Neural progenitor cell (in vitro differentiated cells): ENCODE measurements around the gene NDST1. TPM values are rescaled to one million over a fixed set of nuclear protein-coding genes. Genes with fewer than 3 reads are reported as not detected.

Experiments used
- DNase-seq: peaks from one replicate; pipeline ENCODE4 v3.0.0-alpha.2; 2016; ENCODE audit warnings: low spot score
- H2AFZ ChIP-seq: fragments of 200-600 bp; sonication (generic); replicated peaks from 2 replicates; pipeline ENCODE4 v1.6.1; 2016; ENCODE audit warnings: antibody characterized with exemption
- H3F3A ChIP-seq: fragments of 200-600 bp; sonication (generic); 2 replicates; pipeline ENCODE4 v1.6.1; 2016; ENCODE audit warnings: antibody characterized with exemption, low read depth
- H3K27ac ChIP-seq: fragments of 200-600 bp; sonication (generic); 2 replicates; pipeline ENCODE4 v1.5.1; 2016; ENCODE audit warnings: mild to moderate bottlenecking
- H3K27me3 ChIP-seq: fragments of 200-600 bp; sonication (generic); 2 replicates; pipeline ENCODE4 v1.6.1; 2016; ENCODE audit warnings: mild to moderate bottlenecking, moderate library complexity
- H3K36me3 ChIP-seq: fragments of 200-600 bp; sonication (generic); 2 replicates; pipeline ENCODE4 v1.5.1; 2016
- H3K4me1 ChIP-seq: fragments of 200-600 bp; sonication (generic); 2 replicates; pipeline ENCODE4 v1.6.1; 2016; ENCODE audit warnings: mixed run types
- H3K4me2 ChIP-seq: fragments of 200-600 bp; sonication (generic); 2 replicates; pipeline ENCODE4 v1.6.1; 2016
- H3K4me3 ChIP-seq: fragments of 200-600 bp; sonication (generic); 2 replicates; pipeline ENCODE4 v1.5.1; 2016
- H3K79me2 ChIP-seq: fragments of 200-600 bp; sonication (generic); 2 replicates; pipeline ENCODE4 v1.6.1; 2016; ENCODE audit warnings: low read depth
- H3K9ac ChIP-seq: fragments of 200-600 bp; sonication (generic); 2 replicates; pipeline ENCODE4 v1.6.1; 2016
- H3K9me3 ChIP-seq: fragments of 200-600 bp; sonication (generic); 2 replicates; pipeline ENCODE4 v1.5.1; 2016; ENCODE audit warnings: low read depth
- H4K20me1 ChIP-seq: fragments of 200-600 bp; sonication (generic); 2 replicates; pipeline ENCODE4 v1.6.1; 2016; ENCODE audit warnings: low read depth
- H3K27ac Mint-ChIP-seq: 3 replicates; pipeline ENCODE4 v1.8.0; 2021; ENCODE audit warnings: mixed read lengths
- H3K27me3 Mint-ChIP-seq: 2 replicates; pipeline ENCODE4 v1.8.0; 2022; ENCODE audit warnings: low read depth, mild to moderate bottlenecking, inconsistent platforms, moderate library complexity, mixed read lengths; ENCODE audit not compliant: insufficient read depth
- H3K36me3 Mint-ChIP-seq: 3 replicates; pipeline ENCODE4 v1.8.0; 2021; ENCODE audit warnings: mixed read lengths
- H3K4me1 Mint-ChIP-seq: 3 replicates; pipeline ENCODE4 v1.8.0; 2021; ENCODE audit warnings: mixed read lengths
- H3K4me3 Mint-ChIP-seq: 3 replicates; pipeline ENCODE4 v1.8.0; 2021; ENCODE audit warnings: mild to moderate bottlenecking, moderate library complexity, mixed read lengths
- H3K9me3 Mint-ChIP-seq: 3 replicates; pipeline ENCODE4 v1.8.0; 2020; ENCODE audit warnings: mixed read lengths
- CTCF ChIP-seq: fragments of 200-600 bp; sonication (generic); IDR thresholded peaks from 2 replicates; pipeline ENCODE4 v1.5.1; 2017; ENCODE audit warnings: antibody characterized with exemption, mild to moderate bottlenecking
- EZH2 ChIP-seq: fragments of 200-600 bp; sonication (generic); IDR thresholded peaks from 2 replicates; pipeline ENCODE4 v1.6.1; 2017; ENCODE audit warnings: antibody characterized with exemption, mild to moderate bottlenecking, moderate library complexity
- EZH2phosphoT487 ChIP-seq: fragments of 200-600 bp; sonication (generic); IDR thresholded peaks from 2 replicates; pipeline ENCODE4 v1.6.1; 2017; ENCODE audit warnings: antibody characterized with exemption
- total RNA-seq: library from RNA; depleted of rRNA; stranded (reverse); fragments of >200 nt; gene quantifications from 2 replicates; pipeline ENCODE4 v1.2.3, GENCODE V29; 2015; ENCODE audit warnings: low replicate concordance

The NDST1 gene
- total RNA-seq, 1 donor from 2014 or later = 22.9 TPM

GRCh38 chr5:150557509-150557872 lies 49.6 kb downstream of the NDST1 start:
- Mint-ChIP-seq H3K36me3 (peaks cover 6% of the 10 kb centered on the region), H3K9me3 (no peaks in the 10 kb centered on the region), H3K4me3 (no peak overlapping the region), H3K4me1 (peaks cover 12% of the 10 kb centered on the region), H3K27me3 (peaks cover 2% of the 10 kb centered on the region), H3K27ac (no peak overlapping the region)
- no peak overlapping the region for H3K4me3 ChIP-seq
- peaks cover 9% of the 10 kb centered on the region for H3F3A ChIP-seq
- no peaks in the 10 kb centered on the region for H4K20me1 ChIP-seq
- H3K36me3 ChIP-seq = no peaks in the 10 kb centered on the region
- no peak overlapping the region for H3K4me2 ChIP-seq
- no peaks in the 10 kb centered on the region for H3K79me2 ChIP-seq
- no peak overlapping the region for H3K27ac ChIP-seq
- no peaks in the 10 kb centered on the region for H3K4me1 ChIP-seq
- DNase-seq = no peak
- no peak overlapping the region for H3K9ac ChIP-seq
- H3K9me3 ChIP-seq = no peaks in the 10 kb centered on the region
- no peaks in the 10 kb centered on the region for H3K27me3 ChIP-seq
- H2AFZ ChIP-seq = no peak overlapping the region
- no peak for TF ChIP-seq CTCF
- TF ChIP-seq EZH2phosphoT487 = no peak
- no peak for TF ChIP-seq EZH2

- H3K79me2 ChIP-seq = no peaks in the 10 kb centered on the region
- no peaks in the 10 kb centered on the region for H4K20me1 ChIP-seq
- Mint-ChIP-seq H3K4me3 (no peak overlapping the region), H3K27ac (no peak overlapping the region), H3K9me3 (no peaks in the 10 kb centered on the region), H3K4me1 (peaks cover 12% of the 10 kb centered on the region), H3K36me3 (peaks cover 6% of the 10 kb centered on the region), H3K27me3 (peaks cover 2% of the 10 kb centered on the region)
- peaks cover 9% of the 10 kb centered on the region for H3F3A ChIP-seq
- no peak overlapping the region for H2AFZ ChIP-seq
- no peaks in the 10 kb centered on the region for H3K27me3 ChIP-seq
- no peak for DNase-seq
- H3K36me3 ChIP-seq = no peaks in the 10 kb centered on the region
- H3K27ac ChIP-seq = no peak overlapping the region
- H3K4me1 ChIP-seq = no peaks in the 10 kb centered on the region
- no peak overlapping the region for H3K4me2 ChIP-seq
- no peak overlapping the region for H3K9ac ChIP-seq
- H3K4me3 ChIP-seq = no peak overlapping the region
- TF ChIP-seq EZH2phosphoT487 (no peak), EZH2 (no peak), CTCF (no peak)
- H3K9me3 ChIP-seq = no peaks in the 10 kb centered on the region
Observed at GRCh38 chr5:150558088-150558621, 50.2 kb downstream of the NDST1 start.

GRCh38 chr5:150559088-150559487 lies 51.2 kb downstream of the NDST1 start:
- Mint-ChIP-seq H3K27ac (no peak overlapping the region), H3K9me3 (no peaks in the 10 kb centered on the region), H3K36me3 (peaks cover 6% of the 10 kb centered on the region), H3K4me3 (no peak overlapping the region), H3K27me3 (peaks cover 2% of the 10 kb centered on the region), H3K4me1 (peaks cover 12% of the 10 kb centered on the region)
- H3K36me3 ChIP-seq = no peaks in the 10 kb centered on the region
- no peaks in the 10 kb centered on the region for H3K27me3 ChIP-seq
- H3K79me2 ChIP-seq = no peaks in the 10 kb centered on the region
- no peak overlapping the region for H3K9ac ChIP-seq
- H3K9me3 ChIP-seq = no peaks in the 10 kb centered on the region
- DNase-seq = no peak
- H2AFZ ChIP-seq = no peak overlapping the region
- no peaks in the 10 kb centered on the region for H3K4me1 ChIP-seq
- TF ChIP-seq EZH2 (no peak), CTCF (no peak), EZH2phosphoT487 (no peak)
- no peak overlapping the region for H3K27ac ChIP-seq
- no peaks in the 10 kb centered on the region for H4K20me1 ChIP-seq
- H3F3A ChIP-seq = peaks cover 9% of the 10 kb centered on the region
- H3K4me3 ChIP-seq = no peak overlapping the region
- H3K4me2 ChIP-seq = no peak overlapping the region
